ENCODE measurements around the gene DNAH17.

Gene DNAH17

DNA sequence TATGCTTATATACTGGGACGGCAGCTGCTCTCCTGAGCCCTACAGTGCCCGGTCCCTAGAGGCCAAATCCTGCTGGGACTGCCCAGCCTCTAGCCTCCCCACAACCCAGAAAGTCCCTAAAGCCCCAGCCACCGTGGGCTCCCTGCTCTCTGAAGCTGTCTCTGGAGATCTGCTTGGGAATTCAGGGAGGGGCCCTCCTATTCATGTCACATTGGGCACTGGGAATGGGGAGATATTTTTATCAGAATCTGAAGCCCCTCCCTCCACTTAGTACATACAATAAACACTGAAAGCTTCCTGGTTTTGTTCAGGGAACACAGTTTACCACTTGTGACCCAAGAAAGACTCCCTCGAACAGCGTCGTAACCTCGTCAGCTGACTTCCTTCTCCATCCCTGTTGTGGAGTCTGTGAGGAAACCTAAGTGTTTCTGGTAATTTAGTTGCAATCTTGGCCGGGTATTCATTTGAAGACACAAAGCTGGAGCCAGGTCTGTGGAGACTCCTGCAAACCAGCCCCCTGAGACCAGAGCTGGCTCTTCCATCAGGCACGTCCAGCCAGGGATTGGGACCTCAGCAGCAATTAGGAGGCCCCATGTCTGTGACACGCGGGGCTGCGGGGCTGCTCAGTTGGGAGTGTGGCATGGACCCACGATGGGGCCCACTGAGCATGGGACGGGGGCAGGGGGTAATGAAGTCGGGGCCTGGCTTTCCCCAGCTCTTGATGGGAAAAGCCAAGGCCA lies 160.2 kb downstream of the DNAH17 start:
- no peak for DNase-seq (ENCODE audit: low read depth)
- no peak overlapping the region for H3K4me3 ChIP-seq (ENCODE audit: low read depth, low read length)
- no peak for TF ChIP-seq CTCF (IDR thresholded peaks at IDR 0.05; ENCODE audit: control insufficient read depth, extremely low read depth, insufficient read depth)

DNA sequence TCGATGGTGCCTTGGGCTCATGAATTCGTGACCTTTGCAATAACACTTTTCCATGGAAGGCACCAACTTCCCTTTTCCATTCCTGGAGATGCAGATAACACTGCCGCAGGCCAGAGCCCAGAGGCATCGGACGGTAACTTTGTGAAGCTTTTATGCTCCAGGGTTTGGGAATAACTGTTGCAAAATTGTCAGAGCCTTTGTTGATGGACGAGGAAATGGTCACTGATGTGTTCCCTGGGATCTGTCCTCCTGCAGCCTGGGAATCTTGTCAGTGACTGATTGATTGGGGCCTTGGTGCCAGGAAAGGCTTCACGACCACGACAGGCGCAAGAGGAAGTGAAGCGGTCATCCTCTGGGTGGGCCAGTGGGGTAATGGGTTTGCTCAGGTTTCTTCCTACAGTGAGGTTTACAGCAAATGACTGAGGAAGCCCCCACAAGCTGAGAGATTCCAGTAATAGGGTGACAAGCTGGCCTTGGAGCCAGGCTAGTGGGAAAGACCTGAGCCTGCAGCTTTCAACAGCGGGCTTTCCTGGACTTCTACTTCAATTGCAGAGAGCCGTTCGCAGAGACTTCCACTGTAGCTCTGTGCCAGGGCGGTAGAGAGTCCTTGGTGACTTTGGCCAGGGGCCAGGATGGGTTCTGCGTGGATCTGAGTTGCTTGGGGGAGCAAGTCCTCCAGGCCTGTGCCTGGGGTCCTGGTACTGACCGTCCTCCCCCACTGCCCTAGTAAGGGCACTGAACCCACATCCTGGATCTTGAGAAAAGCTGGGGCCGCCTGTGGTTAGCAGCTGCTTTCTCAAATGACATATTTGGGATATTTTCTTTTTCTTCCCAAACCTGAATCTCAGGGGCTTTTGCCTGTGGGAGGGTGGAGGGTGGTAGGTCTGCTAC lies 161.1 kb downstream of the DNAH17 start:
- no peak for TF ChIP-seq CTCF (IDR thresholded peaks at IDR 0.05; ENCODE audit: control insufficient read depth, extremely low read depth, insufficient read depth)
- H3K4me3 ChIP-seq (ENCODE audit: low read depth, low read length): no peak overlapping the region
- no peak for DNase-seq (ENCODE audit: low read depth)

- H3K4me3 ChIP-seq (ENCODE audit: low read depth, low read length): no peak overlapping the region
These were observed 162.7 kb downstream of the DNAH17 start for GRCh38 chr17:78414178-78415162.

GRCh38 chr17:78412403-78412802 lies 164.8 kb downstream of the DNAH17 start:
- peak; percentile 41; the same call in 1 of the 2 replicates for TF ChIP-seq CTCF (IDR thresholded peaks at IDR 0.05; ENCODE audit: control insufficient read depth, extremely low read depth, insufficient read depth)
- DNase-seq (ENCODE audit: low read depth): no peak
- no peak overlapping the region for H3K4me3 ChIP-seq (ENCODE audit: low read depth, low read length)

More at GRCh38 chr17:78414178-78415162, 162.7 kb downstream of the DNAH17 start:
- no peak for TF ChIP-seq CTCF (IDR thresholded peaks at IDR 0.05; ENCODE audit: control insufficient read depth, extremely low read depth, insufficient read depth)
- no peak for DNase-seq (ENCODE audit: low read depth)

DNA sequence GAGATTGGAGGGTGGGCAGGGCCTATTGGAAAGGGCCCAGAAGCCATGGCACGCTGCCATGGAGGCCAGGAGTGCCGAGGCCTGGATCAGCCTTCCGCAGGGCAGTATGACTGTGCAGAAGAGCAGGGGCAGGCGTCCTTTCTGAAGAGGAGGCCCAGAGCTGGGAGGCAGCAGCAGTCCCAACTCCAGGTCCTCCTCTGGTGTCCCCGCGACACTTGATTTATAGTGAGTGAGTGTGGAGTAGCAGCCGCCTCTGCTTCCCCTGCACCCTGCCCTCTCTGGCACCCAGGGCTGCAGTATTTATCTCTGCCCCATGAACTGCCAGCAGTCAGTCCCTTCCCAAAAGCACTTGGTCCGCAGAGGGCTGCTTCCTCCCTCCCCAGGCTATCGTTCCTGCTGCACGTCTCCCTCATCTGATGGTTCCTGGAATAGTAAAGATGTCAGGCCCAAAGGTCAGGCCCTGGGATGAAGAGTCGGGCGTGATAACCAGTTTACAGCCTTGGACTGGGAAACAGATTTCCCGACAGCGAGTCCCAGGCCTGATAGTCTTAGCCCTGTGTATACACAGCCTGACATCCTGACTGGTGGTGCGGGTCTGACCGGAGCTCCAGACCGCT lies 165.8 kb downstream of the DNAH17 start:
- no peak for TF ChIP-seq CTCF (IDR thresholded peaks at IDR 0.05; ENCODE audit: control insufficient read depth, extremely low read depth, insufficient read depth)
- H3K4me3 ChIP-seq (ENCODE audit: low read depth, low read length): no peak overlapping the region
- no peak for DNase-seq (ENCODE audit: low read depth)

Data from LNCaP clone FGC (cell line).